ENCODE measurements around the gene AGRN. TPM values are rescaled to one million over a fixed set of nuclear protein-coding genes. Genes with fewer than 3 reads are reported as not detected.
"Not testable (repeated sequence)": the region's sequence is repeated elsewhere in the genome, so short reads cannot be mapped to it uniquely, and the experiment has no call there.

Gene AGRN
- total RNA-seq, 1 experiment from 2014 or later: 42.8 TPM

DNA sequence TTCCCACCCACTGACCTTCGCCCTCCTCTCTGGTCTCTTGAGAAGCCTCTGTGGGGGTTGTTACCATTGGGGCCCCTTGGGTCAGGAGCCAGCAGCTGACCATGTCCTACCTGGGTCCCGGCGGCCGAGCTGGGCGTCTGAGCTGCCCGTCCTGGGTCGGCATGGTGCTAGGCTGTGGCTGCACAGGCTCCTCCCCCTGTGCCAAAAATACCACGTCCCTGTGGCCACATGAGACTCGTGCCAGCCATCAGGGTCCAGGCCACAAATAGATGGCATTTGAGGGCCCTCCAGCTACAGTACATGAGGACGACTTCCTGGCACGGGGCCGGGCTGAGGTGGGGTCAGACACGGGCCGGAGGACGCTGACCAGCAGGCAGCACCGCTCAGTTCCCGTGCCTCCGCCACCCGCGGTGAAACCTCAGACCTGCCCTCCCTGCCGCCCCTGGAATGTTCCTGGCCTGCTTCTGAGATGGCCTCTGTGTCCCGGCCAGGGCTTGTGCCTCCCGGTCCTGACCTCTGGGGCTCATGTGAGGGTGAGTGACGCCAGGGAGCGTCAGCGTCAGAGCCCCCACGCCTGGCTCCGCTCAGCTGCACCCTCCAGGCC, 37.9 kb upstream of the AGRN start, which contains the start of gene PERM1:
TSS of gene PERM1 (minus strand) at position 139 of the 604 bp plus-strand sequence. CDS start 1,064 bp downstream, outside the sequence.
- no peak for DNase-seq (ENCODE audit: low read depth)

DNA sequence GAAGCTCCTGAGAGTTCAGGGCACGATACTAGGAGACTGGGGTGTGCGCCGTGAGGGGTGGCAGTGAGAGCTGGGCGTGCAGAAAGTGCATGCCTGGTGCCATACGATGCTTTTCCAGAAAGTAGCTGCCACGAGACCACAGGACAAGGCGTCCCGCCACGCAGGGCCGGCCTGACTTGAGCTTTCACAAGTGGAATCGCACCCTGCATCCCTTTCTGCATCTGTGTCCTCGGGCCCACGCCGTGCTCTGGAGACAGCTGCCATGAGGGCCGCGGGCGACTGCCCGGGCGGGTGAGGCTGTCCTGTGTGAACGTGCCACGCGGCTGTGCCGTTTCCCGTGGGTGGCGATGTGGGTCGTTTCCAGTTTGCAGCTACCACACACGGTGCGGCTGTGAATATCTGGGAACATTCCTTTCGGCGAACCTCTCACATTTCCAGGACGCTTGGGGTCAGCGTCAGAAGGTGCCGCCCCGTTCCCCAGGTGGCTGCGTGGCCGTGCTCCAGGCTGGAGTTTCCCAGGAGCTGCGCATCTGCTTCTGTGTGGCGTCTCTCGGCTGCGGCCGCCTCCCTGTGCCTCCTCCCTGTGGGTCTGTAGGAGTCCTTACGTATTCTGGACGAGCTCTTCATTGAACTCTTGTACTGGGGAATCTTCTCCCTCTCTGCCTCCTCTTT, 37.0 kb upstream of the AGRN start:
- no peak for DNase-seq (ENCODE audit: low read depth)

DNA sequence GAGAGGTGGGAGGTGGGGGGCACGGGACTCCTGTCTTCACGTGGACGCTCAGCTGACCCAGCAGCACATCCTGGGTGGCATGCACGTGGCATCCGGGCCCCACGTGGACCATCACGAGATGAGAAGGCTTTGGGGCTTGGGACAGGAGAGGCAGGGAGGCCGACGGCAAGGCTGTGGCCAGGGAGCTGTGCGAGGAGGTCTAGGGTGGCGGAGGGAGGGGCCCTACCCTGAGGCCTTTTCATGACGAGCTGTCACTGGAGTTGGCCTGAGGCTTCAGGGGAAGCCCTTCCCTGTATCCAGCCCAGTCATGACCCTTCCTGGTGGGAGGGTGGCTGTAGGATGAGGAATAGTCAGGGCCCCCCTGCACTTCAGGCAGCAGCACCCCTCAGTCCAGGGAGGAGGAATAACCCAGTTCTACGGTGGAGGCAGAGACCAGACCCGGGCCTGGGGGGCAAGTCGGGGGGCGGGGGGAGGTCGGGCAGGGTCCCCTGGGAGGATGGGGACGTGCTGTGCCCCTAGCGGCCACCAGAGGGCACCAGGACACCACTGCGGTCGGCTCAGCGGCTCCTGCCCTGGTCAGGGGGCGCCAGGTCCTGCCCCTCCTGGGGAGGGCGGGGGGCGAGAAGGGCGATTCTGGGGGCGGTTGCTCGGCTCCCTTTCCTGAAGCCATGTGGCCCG, 36.0 kb upstream of the AGRN start:
- DNase-seq (ENCODE audit: low read depth): no peak

DNA sequence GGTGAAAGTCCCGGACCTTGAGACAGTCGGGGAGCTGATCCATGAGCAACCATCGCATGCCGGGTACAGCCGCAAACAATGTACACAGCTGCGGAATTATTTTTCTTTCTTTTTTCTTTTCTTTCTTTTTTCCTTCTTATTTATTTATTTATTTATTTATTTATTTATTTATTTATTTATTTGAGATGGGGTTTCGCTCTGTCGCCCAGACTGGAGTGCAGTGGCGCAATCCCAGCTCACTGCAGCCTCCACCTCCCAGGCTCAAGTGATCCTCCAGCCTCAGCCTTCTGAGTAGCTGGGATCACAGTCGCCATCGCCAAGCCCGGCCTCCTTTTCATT, 35.5 kb upstream of the AGRN start:
- no peak for DNase-seq (ENCODE audit: low read depth)

DNA sequence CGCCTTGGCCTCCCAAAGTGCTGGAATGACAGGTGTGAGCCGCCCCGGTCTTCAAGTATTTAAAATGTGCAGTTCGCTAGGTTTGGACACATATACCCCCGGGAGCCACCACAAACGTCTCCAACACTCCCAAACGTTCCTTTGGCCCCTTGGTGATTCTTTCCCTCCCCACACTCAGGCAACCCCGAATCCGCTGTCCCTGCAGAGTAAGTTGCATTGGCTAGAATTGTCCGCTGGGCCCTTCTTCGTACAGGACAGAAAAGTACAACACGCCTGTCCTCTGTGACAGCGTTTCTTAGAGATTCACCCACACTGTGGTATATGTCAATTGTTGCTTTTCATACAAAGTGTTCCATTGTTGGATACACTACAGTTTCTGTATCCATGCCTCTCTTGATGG, 34.8 kb upstream of the AGRN start:
- DNase-seq (ENCODE audit: low read depth): no peak

DNA sequence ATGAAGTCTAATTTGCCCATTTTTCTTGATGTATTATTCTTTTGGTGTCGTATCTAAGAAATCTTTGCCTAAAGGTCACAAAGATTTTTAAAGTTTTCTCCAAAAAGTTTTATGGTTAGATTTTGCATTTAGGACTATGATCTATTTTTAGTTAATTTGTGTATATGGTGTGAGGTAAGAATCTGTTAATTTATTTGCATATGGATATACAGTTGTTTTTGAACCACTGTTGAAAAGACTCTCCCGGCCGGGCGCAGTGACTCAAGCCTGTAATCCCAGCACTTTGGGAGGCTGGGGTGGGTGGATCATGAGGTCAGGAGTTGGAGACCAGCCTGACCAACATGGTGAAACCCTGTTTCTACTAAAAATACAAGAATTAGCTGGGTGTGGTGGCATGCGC, 31.9 kb upstream of the AGRN start:
- DNase-seq (ENCODE audit: low read depth): not testable (repeated sequence)

DNA sequence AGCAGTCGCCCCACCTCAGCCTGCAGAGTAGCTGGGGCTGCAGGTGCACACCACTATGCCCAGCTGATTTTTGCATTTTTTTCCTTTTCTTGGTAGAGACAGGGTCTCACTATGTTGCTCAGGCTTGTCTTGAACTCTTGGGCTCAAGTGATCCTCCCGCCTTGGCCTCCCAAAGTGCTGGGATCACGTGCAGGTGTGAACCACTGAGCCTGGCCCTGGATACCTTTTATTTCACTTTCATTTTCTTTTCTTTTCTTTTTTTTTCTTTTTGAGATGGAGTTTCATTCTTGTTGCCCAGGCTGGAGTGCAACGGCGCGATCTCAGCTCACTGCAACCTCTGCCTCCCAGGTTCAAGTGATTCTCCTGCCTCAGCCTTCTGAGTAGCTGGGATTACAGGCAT, 28.6 kb upstream of the AGRN start:
- DNase-seq (ENCODE audit: low read depth): not testable (repeated sequence)

DNA sequence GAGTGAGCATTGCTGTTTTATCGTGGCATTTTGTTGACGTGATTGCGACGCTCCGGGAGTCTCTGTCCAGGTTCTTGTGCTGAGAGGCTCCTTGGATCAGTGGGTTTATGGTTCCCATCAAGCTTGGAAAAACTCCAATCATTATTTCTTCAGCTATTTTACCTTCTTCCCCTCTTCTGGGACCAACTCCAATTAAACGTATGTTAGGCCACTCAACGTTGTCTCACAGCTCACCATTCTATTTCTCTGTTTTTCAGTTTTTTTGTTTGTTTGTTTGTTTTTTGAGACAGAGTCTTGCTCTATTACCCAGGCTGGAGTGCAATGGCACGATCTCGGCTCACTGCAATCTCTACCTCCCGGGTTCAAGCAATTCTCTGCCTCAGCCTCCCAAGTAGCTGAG, 28.0 kb upstream of the AGRN start:
- DNase-seq (ENCODE audit: low read depth): no peak

DNA sequence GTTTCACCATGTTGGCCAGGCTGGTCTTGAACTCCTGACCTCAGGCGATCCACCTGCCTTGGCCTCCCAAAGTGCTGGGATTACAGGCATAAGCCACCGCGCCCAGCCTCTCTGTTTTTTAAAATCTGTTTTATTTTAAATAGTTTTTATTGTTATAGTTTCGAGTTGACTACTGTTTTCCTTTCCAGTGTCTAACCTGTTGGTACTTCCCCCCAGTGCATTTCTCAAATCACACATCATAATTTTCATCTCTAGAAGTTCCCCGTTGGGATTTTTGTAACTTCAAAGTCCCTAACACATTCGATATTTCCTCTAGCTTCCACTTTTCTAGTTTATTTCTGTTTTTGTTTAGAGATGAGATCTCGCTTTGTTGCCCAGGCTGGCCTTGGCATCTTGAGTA, 27.6 kb upstream of the AGRN start:
- no peak for DNase-seq (ENCODE audit: low read depth)

DNA sequence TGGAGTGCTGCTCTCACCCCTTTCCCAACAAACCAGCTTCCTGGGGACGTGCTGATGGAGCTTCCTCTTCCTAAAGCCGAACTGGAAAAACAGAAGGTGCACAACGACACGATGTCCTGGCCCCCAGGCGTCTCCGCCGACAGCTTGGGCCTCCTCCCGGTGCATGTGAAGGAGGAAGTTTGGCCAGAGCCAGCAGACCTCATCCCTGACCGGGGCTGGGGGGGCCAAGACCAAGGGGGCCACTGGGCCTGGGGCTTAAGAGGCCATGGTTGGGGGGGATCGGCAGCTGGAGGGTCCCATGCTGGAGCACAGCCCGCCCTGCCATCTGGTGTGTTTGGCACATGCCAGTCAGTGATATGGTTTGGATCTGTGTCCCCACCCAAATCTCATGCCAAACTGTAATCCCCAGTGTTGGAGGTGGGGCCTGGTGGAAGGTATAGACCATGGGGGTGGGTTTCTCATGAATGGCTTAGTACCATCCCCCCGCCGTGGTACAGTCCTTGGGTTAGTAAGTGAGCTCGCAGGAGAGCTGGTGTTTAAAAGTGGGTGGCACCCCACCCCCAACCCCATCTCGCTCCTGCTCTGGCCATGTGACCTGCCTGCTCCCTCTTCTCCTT, 26.4 kb upstream of the AGRN start:
- DNase-seq (ENCODE audit: low read depth): no peak

DNA sequence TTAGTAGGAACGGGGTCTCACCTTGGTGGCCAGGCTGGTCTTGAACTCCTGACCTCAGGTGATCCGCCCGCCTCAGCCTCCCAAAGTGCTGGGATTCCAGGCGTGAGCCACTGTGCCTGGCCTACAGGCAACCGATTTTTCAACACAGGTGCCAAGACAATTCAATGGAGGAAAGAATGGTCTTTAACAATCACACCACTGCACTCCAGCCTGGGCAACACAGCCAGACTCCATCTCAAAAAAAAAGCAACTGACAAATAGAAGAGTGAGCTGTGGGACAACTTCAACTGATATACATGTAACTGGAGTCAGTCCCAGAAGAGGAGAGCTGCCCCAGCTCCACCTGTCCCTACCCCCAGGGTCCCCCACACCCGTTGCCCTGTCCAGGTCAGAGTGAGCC, 25.4 kb upstream of the AGRN start:
- DNase-seq (ENCODE audit: low read depth): not testable (repeated sequence)

DNA sequence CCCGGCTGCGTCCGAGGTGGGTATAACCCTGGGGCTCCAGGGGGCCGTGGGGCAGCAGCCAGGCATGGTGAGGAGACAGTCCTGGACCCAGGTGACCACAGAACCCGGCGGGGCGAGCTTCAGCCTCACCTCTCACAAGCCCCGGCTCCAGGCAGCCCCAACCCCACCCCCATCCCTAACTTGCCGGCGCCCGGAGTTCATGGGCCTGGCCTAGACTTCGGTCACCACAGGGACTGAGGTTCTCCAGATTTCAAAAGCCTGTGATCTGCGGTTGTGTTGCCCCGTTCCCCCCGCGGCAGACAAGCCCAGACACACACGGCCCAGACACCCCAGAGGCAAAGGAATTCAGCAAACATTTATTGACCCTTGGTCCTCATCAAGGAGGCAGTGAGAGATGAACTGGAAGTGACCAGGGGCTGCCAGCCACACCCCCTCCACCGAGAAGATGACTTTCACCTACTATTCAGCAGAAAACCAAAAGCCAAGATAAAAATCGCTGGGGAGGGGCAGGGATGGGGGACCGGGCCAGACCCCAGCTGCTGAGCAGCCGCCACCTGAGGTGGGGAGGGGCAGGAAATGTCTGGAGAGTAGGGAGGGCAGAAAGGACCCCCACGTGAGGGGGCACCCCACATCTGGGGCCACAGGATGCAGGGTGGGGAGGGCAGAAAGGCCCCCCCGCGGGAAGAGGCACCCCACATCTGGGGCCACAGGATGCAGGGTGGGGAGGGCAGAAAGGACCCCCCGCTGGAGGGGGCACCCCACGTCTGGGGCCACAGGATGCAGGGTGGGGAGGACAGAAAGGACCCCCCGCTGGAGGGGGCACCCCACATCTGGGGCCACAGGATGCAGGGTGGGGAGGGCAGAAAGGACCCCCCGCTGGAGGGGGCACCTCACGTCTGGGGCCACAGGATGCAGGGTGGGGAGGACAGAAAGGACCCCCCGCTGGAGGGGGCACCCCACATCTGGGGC, 24.0 kb upstream of the AGRN start:
- no peak for DNase-seq (ENCODE audit: low read depth)

DNA sequence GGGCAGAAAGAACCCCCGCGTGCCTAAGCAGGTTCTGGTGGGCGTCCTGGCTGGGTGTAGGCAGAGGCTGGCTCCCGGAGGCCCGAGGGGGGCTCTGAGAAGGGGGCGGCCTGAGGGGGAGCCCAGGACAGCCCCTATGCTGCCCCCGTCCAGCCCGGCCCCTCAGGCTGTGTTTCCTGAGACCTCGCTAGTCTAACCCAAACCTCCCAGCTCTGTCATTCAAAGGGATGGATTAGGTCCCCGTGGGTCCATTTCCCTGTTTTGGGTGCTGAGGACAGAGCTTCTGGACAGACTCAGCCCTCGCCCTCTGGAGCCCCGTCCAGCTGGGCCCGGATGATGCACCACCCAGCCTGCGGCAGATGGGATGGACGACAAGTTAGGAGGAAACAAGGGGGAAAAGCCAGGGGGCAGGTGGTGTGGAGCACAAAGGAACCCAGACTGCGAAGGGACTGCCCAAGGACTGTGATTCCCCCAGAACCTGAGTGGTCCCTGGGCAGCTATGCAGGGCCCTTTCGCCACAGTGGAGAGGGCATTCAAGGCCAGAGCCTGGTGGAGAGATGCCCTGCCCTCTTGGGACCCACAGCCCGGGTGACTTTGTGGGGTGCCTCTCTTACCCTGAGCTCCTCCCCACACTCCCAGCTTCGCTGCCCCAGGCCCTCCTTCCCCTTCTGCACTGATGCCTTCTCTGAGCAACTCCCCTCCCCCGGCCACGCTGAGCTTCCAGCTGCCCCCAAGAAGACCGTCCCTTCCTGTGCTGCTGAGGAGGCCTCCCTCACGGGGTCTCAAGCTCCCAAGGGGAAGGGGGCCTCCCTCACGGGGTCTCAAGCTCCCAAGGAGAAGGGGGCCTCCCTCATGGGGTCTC, 22.8 kb upstream of the AGRN start:
- no peak for DNase-seq (ENCODE audit: low read depth)

DNA sequence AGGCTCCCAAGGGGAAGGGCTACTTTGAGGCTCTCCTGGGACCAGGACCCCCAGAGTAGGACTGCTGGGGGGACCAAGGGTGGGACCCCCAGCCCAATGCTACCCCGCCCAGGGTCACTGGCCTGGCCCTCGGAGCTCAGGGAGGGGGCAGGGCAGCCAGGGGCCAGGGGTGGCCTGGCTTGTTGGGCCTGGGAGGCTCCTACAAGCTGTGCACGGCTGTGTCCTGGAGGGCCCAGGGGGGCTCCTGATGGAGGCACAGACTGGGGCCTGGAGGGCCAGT, 22.3 kb upstream of the AGRN start:
- DNase-seq (ENCODE audit: low read depth): no peak

DNA sequence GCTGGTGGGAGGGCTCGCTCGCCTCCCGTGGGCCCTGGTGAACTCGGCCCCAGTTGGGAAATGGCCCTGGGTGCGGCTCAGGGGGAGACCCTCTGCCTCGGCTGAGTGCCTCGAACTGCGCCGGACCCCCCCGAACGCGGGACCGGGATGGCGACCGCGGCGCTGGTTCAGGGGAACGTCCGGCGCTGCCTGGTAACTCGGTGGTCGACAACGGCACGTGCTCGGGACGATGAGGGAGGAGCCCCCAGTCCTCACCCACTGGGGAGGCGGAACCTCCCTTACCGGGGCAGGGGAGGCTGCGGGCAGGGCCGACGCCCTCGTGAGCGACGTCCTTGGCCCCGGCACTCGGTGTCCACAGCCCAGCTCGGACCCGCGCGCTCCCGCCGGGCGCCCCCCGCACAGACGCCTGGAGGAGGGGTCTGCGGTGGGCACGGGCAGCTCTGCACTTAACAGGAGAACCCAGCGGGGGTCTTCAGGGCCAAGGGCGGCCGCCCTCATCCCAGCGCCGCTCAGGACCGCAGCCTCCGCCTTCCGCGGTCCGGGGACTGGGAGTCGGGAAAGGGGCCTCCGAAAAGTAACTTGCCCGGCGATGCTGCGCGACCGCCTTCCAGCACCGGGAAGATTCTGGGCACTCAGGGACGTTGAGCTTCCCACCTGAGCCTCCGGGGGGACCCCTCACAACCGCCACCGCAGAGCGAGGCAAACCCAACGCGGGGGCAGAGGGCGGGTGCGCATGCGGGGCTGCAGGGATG, 21.8 kb upstream of the AGRN start:
- no peak for DNase-seq (ENCODE audit: low read depth)

DNA sequence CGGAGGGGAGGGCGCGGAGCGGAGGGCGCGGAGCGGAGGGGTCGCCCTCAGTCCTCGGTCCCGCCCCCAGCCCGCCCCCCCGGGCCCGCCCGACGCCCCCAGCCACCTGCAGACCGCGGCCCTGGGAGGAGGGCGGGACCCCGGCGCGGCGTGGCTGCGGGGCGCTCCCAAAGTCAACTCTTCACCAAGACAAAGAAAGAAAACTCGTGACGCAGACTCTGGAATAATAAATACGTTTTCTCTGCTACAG, 21.2 kb upstream of the AGRN start:
- no peak for DNase-seq (ENCODE audit: low read depth)

DNA sequence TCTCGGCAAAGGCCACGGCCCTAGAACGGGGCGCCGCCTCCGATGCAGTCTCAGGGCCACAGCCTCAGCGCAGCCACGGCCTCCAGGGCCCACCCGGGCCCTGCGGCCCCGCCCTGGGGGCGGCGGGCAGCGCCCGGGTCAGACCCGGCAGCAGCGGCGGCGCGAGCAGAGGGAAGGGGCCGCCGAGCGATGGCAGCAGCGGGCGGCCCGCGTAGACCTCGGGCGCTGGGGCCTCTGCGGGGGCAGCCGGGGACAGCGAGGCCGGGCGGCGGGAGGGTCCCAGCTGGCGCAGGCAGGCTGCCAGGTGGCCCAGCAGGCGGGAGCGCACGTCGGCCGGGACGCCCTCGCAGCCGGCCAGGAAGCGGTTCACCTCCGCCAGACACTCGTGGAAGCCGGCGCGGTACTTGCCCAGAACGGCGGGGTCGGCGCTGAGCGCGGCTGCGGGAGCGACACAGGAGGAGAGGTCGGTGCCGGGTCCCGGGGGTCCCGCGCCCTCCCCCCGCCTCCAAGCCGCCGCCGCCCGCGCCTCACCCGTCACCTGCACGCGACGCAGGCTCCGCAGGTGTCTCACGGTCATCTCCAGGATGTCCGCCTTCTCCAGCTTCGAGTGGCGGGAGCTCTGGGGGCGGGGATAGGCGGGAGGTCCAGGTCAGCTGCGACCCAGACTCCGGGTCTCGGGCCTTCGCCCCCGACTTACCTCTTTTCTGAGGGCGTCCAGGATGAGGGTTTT, 20.8 kb upstream of the AGRN start:
- no peak for DNase-seq (ENCODE audit: low read depth)

DNA sequence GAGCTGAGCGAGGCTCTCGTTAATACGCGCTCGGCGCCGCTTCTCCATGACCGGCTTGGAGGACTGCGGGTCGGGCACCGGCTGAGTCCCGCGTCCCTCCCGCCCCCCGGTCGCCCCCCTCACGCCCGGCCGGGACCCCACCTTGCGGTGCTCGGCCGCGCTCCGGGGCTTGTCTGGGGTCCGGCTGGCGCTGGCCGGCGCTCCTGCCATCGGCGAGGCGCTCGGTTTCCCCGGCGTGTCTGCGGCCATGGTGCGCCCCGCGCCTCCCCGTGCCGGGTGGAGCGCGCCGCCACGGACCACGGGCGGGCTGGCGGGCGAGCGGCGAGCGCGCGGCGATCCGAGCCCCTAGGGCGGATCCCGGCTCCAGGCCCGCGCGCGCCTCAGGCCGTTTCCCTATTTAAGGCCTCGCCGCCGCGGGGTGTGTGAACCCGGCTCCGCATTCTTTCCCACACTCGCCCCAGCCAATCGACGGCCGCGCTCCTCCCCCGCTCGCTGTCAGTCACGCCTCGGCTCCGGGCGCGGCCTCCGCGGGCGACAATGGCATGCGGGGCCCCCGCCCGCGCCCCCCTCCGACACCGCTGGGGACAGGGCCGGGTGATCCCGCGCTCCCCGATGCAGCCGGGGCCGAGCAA, 20.1 kb upstream of the AGRN start, which contains the start of gene HES4:
TSS of gene HES4 (minus strand) at position 373 of the 632 bp plus-strand sequence. CDS start at position 249, 124 bp downstream.
- DNase-seq (ENCODE audit: low read depth): peak; percentile 76

Data from RPMI7951 (cell line).